ENCODE measurements around the gene C16orf54.
"Not testable (repeated sequence)": the region's sequence is repeated elsewhere in the genome, so short reads cannot be mapped to it uniquely, and the experiment has no call there.

The C16orf54 gene

DNA sequence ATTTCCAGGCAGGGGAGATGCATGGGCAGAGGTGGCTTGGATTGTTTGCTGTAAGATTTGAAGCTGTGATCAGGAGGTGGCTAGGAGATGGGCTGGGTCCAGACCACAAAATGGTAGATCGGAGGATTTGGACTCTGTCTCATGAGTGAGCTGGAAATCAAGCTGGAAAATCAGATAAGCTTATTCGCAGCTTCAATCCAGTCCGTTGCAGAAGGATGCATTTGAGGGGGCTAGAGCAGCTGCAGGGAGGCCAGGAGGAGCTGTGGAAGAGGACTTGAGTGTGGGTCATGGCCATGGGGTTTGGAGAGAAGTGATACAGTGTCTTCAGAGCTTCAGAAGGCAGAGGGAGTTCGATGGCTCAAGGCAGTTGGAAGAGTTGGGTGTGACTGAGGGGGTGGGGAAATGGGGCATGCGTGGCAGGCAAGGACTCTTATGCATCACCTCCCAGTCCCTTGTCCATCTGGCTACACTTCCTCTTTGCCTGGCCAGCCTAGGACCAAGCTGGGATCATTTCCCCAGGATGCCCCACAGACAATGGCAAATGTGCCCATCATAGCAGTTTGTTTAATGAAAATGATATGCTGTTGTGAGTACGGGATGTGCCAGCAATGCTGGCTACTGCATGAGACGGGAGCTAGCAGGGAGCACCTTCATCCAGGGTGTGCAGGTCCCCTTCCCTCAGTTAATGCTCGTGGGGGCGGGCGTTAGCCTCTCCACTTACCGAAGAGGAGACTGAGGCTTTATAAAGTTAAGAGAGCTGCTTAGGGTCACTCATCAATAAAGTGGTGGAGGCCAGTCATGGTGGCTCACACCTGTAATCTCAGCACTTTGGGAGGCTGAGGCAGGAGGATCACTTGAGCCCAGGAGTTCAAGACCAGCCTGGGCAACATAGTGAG, 46.2 kb downstream of the C16orf54 start:
- no peak for DNase-seq (ENCODE audit: low read depth)
- peaks cover 6% of the 10 kb centered on the region for H3K27me3 ChIP-seq (replicated peaks; ENCODE audit: control insufficient read depth, insufficient read depth, low read length)

DNA sequence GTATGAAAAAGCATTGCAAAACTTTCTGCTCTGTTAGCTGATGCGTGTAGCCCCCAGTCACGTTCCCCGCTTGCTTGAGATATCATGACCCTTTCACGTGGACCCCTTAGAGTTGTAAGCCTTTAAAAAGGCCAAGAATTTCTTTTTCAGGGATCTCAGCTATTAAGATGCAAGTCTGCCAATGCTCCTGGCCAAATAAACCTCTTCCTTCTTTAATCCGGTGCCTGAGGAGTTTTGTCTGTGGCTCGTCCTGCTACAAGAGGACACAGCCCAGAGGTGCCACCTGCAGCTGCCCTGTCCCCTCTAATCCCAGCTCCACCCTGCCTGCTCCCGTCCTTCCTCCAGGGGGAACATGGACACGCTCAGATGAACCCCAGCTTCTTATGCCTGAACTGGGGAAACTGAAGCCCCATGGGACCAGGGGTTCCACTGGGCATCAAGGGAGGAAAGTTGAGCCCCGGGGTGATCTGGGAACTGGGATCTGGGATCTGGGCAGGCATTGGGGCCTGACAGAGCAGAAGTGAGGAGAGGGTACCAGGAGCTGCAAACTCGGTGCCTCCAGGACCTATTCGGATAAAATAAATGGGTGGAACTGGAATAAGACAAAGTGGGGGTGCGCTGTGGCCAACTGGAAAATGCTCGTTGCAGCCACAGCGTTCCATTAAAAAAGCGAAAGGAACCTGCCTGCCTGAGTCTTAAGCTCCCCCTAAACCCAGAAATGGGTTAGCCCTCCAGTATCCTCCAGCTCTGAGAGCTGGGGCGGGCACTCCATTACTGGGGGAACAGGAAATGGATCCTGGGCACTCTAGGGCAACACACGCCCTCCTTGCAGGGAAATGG, 47.1 kb downstream of the C16orf54 start:
- DNase-seq (ENCODE audit: low read depth): no peak

More for the DNA sequence above, 46.2 kb downstream of the C16orf54 start:
- no peaks in the 10 kb centered on the region for H3K36me3 ChIP-seq (ENCODE audit: control insufficient read depth, insufficient read depth, low read length, severe bottlenecking)
- no peak overlapping the region for H3K9ac ChIP-seq (ENCODE audit: low read length)
- H3K4me3 ChIP-seq (ENCODE audit: low read length): no peak overlapping the region
- peaks cover 5% of the 10 kb centered on the region for H3K9me3 ChIP-seq (ENCODE audit: control insufficient read depth, low read length)
- no peaks in the 10 kb centered on the region for H3K4me1 ChIP-seq (ENCODE audit: control insufficient read depth, insufficient read depth, low read length)

DNA sequence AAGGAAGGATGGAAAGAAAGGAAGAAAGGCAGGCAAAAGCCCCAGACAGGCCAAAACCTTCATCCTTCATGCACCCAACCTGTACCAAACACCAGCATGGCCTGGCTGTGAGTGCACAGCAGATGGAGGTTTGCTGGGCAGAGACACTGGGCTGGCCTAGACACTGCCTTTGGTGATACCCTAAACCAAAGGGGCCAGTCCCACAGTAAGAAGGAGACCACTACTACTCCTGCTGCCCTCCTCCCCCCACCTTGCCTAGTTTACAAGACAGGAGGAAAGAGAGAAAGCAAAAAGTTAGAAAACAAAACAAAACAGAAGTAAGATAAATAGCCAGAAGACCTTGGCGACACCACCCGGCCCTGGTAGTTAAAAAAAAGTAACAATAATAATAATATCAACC, 47.7 kb downstream of the C16orf54 start:
- DNase-seq (ENCODE audit: low read depth): no peak
- H3K9ac ChIP-seq (ENCODE audit: low read length): no peak overlapping the region

More for the DNA sequence above, 47.1 kb downstream of the C16orf54 start:
- Histone ChIP-seq H3K9me3 (ENCODE audit: control insufficient read depth, low read length) (peaks cover 5% of the 10 kb centered on the region), H3K36me3 (ENCODE audit: control insufficient read depth, insufficient read depth, low read length, severe bottlenecking) (no peaks in the 10 kb centered on the region), H3K4me1 (ENCODE audit: control insufficient read depth, insufficient read depth, low read length) (no peaks in the 10 kb centered on the region), H3K27me3 (replicated peaks; ENCODE audit: control insufficient read depth, insufficient read depth, low read length) (peaks cover 6% of the 10 kb centered on the region), H3K4me3 (ENCODE audit: low read length) (no peak overlapping the region), H3K9ac (ENCODE audit: low read length) (no peak overlapping the region)

DNA sequence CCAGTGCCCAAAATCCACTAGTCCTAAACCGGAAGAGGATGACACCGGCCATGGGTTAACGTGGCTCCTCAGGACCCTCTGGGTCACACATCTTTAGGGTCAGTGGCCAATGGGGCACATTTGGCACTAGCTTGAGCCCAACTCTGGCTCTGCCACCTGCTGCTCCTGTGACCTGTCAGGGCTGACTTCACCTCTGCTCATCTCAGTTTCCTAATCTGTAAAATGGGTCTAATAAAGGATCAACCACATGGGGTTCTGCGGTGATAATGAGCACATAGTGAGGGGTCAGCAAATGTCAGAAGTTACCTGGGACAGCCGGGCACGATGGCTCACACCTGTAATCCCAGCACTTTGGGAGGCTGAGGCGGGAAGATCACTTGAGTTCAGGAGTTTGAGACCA, 48.4 kb downstream of the C16orf54 start:
- Histone ChIP-seq H3K9me3 (ENCODE audit: control insufficient read depth, low read length) (peaks cover 5% of the 10 kb centered on the region), H3K36me3 (ENCODE audit: control insufficient read depth, insufficient read depth, low read length, severe bottlenecking) (no peaks in the 10 kb centered on the region), H3K4me1 (ENCODE audit: control insufficient read depth, insufficient read depth, low read length) (no peaks in the 10 kb centered on the region), H3K4me3 (ENCODE audit: low read length) (no peak overlapping the region), H3K9ac (ENCODE audit: low read length) (no peak overlapping the region), H3K27me3 (replicated peaks; ENCODE audit: control insufficient read depth, insufficient read depth, low read length) (peaks cover 4% of the 10 kb centered on the region)
- no peak for DNase-seq (ENCODE audit: low read depth)

More for the DNA sequence above, 47.7 kb downstream of the C16orf54 start:
- Histone ChIP-seq H3K36me3 (ENCODE audit: control insufficient read depth, insufficient read depth, low read length, severe bottlenecking) (no peaks in the 10 kb centered on the region), H3K4me3 (ENCODE audit: low read length) (no peak overlapping the region), H3K27me3 (replicated peaks; ENCODE audit: control insufficient read depth, insufficient read depth, low read length) (peaks cover 6% of the 10 kb centered on the region), H3K4me1 (ENCODE audit: control insufficient read depth, insufficient read depth, low read length) (no peaks in the 10 kb centered on the region), H3K9me3 (ENCODE audit: control insufficient read depth, low read length) (peaks cover 5% of the 10 kb centered on the region)

DNA sequence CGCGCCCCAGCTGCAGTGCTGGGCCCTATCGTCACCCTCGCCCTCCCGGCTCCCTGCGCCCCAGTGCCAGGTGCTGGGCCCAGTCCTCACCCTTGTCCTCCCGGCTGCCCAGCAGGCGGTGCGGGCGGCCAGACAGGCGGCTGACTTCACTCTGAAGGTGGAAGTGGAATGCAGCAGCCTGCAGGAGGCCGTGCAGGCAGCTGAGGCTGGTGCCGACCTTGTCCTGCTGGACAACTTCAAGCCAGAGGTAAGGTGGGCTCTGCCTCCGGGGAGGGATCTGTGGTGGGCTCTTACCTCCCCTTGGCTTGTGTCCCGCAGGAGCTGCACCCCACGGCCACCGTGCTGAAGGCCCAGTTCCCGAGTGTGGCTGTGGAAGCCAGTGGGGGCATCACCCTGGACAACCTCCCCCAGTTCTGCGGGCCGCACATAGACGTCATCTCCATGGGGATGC, 48.9 kb downstream of the C16orf54 start:
- Histone ChIP-seq H3K4me3 (ENCODE audit: low read length) (no peak overlapping the region), H3K9ac (ENCODE audit: low read length) (no peak overlapping the region), H3K36me3 (ENCODE audit: control insufficient read depth, insufficient read depth, low read length, severe bottlenecking) (no peaks in the 10 kb centered on the region), H3K9me3 (ENCODE audit: control insufficient read depth, low read length) (peaks cover 5% of the 10 kb centered on the region), H3K27me3 (replicated peaks; ENCODE audit: control insufficient read depth, insufficient read depth, low read length) (no peaks in the 10 kb centered on the region), H3K4me1 (ENCODE audit: control insufficient read depth, insufficient read depth, low read length) (no peaks in the 10 kb centered on the region)
- no peak for DNase-seq (ENCODE audit: low read depth)

DNA sequence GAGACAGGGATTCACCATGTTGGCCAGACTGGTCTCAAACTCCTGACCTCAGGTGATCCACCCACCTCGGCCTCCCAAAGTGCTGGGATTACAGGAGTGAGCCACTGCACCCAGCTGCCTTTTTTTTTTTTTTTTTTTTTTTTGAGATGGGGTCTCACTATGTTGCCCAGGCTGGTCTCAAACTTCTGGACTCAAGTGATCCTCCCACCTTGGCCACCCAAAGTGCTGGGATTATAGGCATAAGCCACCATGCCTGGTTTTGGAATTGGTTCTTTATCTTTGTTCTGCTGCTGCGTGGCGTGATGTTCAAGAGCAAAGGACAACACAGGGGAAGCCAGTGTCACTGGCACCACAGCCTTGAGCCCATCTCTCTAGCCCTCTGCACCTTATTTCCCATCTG, 50.1 kb downstream of the C16orf54 start:
- not testable (repeated sequence) for H3K27me3 ChIP-seq (replicated peaks; ENCODE audit: control insufficient read depth, insufficient read depth, low read length); DNase-seq (ENCODE audit: low read depth); H3K9me3 ChIP-seq (ENCODE audit: control insufficient read depth, low read length); H3K4me1 ChIP-seq (ENCODE audit: control insufficient read depth, insufficient read depth, low read length); H3K36me3 ChIP-seq (ENCODE audit: control insufficient read depth, insufficient read depth, low read length, severe bottlenecking); H3K9ac ChIP-seq (ENCODE audit: low read length); H3K4me3 ChIP-seq (ENCODE audit: low read length)

DNA sequence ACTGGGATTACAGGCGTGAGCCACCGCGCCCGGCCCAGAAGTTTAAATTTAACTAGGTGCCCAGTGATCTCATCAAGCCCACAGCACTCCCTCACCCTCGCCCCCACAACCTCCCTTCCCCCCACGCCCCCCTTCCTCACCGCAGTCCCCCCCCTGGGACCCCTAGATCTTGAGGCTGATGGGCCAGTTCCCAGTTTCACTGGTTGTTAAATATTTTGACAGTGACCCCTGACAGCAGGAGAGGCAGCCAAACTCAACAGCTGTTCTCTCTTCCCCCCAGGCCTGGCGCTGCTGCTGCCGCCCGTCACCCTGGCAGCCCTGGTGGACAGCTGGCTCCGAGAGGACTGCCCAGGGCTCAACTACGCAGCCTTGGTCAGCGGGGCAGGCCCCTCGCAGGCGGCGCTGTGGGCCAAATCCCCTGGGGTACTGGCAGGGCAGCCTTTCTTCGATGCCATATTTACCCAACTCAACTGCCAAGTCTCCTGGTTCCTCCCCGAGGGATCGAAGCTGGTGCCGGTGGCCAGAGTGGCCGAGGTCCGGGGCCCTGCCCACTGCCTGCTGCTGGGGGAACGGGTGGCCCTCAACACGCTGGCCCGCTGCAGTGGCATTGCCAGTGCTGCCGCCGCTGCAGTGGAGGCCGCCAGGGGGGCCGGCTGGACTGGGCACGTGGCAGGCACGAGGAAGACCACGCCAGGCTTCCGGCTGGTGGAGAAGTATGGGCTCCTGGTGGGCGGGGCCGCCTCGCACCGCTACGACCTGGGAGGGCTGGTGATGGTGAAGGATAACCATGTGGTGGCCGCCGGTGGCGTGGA, 51.2 kb downstream of the C16orf54 start:
- Histone ChIP-seq H3K9me3 (ENCODE audit: control insufficient read depth, low read length) (peaks cover 5% of the 10 kb centered on the region), H3K4me1 (ENCODE audit: control insufficient read depth, insufficient read depth, low read length) (no peaks in the 10 kb centered on the region), H3K27me3 (replicated peaks; ENCODE audit: control insufficient read depth, insufficient read depth, low read length) (no peaks in the 10 kb centered on the region), H3K9ac (ENCODE audit: low read length) (no peak overlapping the region), H3K4me3 (ENCODE audit: low read length) (no peak overlapping the region), H3K36me3 (ENCODE audit: control insufficient read depth, insufficient read depth, low read length, severe bottlenecking) (no peaks in the 10 kb centered on the region)
- DNase-seq (ENCODE audit: low read depth): no peak

DNA sequence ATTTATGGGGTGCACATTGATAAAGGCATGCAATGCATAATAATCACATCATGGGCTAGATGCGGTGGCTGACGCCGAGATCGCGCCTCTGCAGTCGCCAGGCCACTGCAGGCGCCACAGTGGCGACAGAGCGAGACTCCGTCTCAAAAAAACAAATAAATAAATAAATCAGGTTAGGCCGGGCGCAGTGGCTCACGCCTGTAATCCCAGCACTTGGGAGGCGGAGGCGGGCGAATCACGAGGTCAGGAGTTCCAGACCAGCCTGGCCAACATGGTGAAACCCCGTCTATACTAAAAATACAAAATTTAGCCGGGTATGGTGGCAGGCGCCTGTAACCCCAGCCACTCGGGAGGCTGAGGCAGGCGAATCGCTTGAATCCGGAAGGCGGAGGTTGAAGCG, 53.2 kb downstream of the C16orf54 start:
- H3K9ac ChIP-seq (ENCODE audit: low read length); H3K4me1 ChIP-seq (ENCODE audit: control insufficient read depth, insufficient read depth, low read length); DNase-seq (ENCODE audit: low read depth); H3K27me3 ChIP-seq (replicated peaks; ENCODE audit: control insufficient read depth, insufficient read depth, low read length); H3K36me3 ChIP-seq (ENCODE audit: control insufficient read depth, insufficient read depth, low read length, severe bottlenecking); H3K9me3 ChIP-seq (ENCODE audit: control insufficient read depth, low read length); H3K4me3 ChIP-seq (ENCODE audit: low read length): not testable (repeated sequence)
